ES-I3 (cell line): Measurements from ENCODE around the gene STRIT1.

ENCODE experiments used
- H3K36me3 ChIP-seq: 2 replicates; pipeline ENCODE4 v1.6.1; 2013; ENCODE audit warnings: mild to moderate bottlenecking, low read length, control low read depth, moderate library complexity; ENCODE audit not compliant: insufficient read depth
- H3K4me1 ChIP-seq: 2 replicates; pipeline ENCODE4 v1.6.1; 2013; ENCODE audit warnings: mild to moderate bottlenecking, control low read depth, low read length; ENCODE audit not compliant: insufficient read depth
- H3K9ac ChIP-seq: 2 replicates; pipeline ENCODE4 v1.6.1; 2013; ENCODE audit warnings: low read depth, mild to moderate bottlenecking, low read length, moderate library complexity
- H3K9me3 ChIP-seq: 2 replicates; pipeline ENCODE4 v1.6.1; 2013; ENCODE audit warnings: mild to moderate bottlenecking, low read length, moderate library complexity; ENCODE audit not compliant: control insufficient read depth, insufficient read depth

Gene STRIT1

DNA sequence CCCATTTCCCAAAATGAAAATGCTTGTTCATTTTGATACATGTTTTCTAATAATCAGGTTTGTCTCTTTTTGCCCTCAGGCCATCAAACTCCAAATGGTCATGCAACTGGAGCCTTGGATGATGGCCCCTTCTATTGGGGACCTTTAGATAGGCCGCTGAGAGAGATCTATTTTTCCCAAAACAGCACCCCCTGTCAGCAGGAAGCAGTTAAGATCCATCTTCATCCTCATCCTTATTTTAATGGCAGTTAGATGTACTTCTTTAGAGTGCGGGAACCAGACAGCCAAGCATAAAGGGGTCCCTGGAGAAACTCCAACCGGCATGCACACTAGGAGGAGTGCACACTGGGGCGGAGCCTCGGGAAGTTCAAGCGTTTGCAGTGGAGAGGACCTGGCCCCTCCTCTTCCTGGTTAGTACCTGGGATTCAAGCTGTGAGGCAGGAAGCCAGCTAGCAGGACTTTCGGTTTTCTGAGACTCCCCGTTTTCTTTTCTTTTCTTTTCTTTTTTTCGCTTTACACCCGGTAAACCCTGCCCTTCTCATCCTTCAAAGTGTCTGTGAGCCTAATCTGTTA, 31.9 kb upstream of the STRIT1 start:
- H3K9ac ChIP-seq = peak overlapping the region; percentile 27; the same call in 1 of the 2 replicates

DNA sequence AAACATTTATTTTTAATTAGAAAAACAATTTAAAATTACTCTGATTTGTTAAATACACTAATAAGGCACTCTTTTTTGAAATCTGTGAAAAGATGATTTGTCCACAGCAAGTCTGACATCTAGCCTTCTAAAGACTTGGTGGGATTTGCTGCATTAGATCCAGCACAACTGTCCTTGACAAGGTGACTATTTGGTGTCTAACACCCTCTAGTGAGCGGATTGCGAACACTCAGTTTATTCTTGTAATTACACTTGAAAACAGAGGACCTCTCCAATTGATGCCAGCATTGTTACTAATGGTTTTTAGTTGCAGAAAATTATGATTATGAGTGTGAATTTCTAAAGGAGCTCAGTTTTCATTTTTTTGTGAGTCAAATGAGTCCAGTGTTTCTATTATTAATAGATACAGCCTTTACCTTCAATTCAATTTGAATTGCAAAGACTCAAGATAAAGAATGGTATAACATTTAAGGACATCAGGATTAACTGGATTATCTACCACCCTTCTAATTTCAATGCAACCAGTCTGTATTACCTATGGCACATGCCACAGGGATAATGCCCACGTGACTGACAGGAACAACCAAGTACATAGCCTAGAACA, 29.7 kb upstream of the STRIT1 start:
- Histone ChIP-seq H3K9me3 (no peaks in the 10 kb centered on the region), H3K9ac (no peak overlapping the region), H3K36me3 (no peaks in the 10 kb centered on the region), H3K4me1 (no peaks in the 10 kb centered on the region; the same call in 1 of the 2 replicates)

More for the DNA sequence above, 31.9 kb upstream of the STRIT1 start:
- Histone ChIP-seq H3K9me3 (no peaks in the 10 kb centered on the region), H3K4me1 (no peaks in the 10 kb centered on the region; the same call in 1 of the 2 replicates), H3K36me3 (no peaks in the 10 kb centered on the region)

DNA sequence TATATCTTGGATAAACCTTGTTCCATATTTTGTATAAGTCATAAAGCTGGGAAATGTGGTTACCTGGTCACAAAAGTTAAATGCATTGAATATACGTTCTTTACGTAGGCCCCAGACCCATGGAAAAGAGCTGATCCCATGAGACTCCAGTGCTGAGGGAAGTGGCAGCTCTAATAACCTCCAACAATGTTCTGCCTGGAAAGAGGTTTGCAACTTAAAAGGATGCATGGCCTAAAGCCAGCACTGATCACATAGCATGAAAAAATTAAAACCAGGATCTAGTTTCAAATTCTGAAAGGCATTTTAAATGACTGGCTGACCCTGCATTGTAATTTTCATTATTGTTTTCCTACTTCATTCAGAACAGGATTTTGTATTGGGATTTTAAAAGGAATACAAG, 27.9 kb upstream of the STRIT1 start:
- Histone ChIP-seq H3K9me3 (no peaks in the 10 kb centered on the region), H3K4me1 (no peaks in the 10 kb centered on the region), H3K9ac (no peak overlapping the region), H3K36me3 (no peaks in the 10 kb centered on the region)

DNA sequence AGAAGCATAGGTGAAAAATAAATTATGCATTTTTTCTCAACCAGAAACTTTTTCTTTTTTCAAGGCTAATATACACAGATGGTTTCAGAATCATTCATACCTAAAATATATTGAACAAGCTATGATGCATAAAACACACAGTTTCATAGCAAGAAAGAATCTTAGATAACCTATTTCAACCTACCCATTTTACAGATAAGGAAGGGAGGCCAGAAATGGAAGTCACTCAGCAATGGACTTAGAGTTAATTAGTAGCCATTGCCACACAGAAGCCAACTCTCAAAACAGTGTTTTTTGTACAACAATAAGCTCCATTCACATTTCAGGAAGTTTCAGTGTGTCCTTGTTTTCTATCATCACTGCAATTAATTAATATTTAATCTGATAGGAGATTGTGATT, 27.5 kb upstream of the STRIT1 start:
- no peaks in the 10 kb centered on the region for H3K9me3 ChIP-seq
- no peaks in the 10 kb centered on the region for H3K36me3 ChIP-seq
- H3K9ac ChIP-seq = no peak overlapping the region
- H3K4me1 ChIP-seq = no peaks in the 10 kb centered on the region

DNA sequence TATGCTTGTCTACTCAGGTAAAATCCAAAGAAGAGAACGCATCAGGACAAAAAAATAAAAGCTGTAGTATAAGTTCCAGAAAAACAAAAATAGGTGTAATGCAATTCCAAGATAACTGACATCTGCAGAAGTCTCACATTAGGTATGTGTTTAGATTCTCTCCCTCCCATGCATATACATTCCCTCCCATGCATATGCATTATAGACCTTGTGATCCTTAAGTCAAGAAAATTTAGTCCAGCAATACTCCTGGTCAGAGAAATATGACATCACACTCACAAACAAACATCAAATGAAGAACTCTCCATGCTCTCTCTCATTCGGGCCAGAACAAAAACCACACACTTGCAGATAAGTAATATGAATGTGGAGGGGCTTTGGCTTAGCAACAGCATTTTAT, 25.3 kb upstream of the STRIT1 start:
- no peak overlapping the region for H3K9ac ChIP-seq
- no peaks in the 10 kb centered on the region for H3K4me1 ChIP-seq
- H3K9me3 ChIP-seq = no peaks in the 10 kb centered on the region
- no peaks in the 10 kb centered on the region for H3K36me3 ChIP-seq

DNA sequence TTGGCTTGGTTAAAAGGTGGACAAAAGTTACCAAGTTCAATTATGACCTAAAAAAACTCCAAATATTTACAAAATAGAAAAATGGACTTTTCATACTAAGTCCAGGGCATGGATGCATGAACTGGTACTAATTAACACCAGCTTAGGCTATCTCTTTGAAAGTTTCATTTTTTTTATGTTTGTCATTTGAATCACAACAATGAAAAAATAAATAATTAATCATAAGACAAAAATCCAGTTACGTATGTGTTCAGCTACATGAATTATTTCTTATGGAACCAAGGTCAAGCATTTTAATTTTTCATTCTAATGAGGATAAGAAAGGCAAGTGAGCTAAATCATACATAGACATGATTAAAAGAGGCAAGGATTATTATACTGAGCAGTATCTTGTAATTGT, 23.7 kb upstream of the STRIT1 start:
- no peaks in the 10 kb centered on the region for H3K4me1 ChIP-seq
- no peaks in the 10 kb centered on the region for H3K9me3 ChIP-seq
- no peak overlapping the region for H3K9ac ChIP-seq
- H3K36me3 ChIP-seq = no peaks in the 10 kb centered on the region

DNA sequence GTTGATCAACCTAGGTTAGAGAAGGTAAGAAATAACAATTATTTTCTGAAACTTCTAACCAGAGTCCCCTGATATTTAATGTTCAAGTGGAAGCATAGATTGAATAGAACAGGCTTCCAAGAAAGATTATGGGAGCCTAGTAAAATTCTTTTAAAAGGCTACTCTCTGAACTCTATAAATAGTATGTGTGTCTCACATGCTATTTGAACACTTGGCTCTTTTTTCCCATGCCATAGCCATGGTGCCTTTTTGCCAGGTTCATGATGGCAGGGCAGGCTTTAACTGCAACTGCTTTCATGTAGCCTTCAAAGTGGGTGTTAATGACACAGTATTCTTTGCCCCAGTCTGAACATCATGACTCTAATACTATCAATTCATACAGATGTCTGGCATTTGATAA, 22.9 kb upstream of the STRIT1 start:
- no peak overlapping the region for H3K9ac ChIP-seq
- H3K9me3 ChIP-seq = no peaks in the 10 kb centered on the region
- H3K4me1 ChIP-seq = no peaks in the 10 kb centered on the region
- no peaks in the 10 kb centered on the region for H3K36me3 ChIP-seq

DNA sequence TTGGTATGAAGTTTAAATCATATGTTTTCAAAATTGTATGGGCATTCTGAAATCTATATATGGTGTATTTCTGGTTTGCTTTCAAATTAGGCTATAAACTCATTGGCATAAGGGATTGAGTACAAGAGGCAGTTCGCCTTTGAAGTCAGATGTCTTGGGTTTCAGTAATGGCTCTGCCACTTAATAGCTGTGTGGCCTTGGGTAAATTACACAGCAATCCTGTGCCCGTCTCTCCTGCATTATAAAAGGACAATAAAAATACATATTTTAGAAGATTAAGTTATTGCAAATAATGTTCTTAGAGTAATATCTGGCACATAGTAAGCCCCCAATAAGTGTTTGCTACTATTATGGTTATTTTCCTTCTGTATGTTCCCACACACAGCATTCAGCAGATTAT, 20.4 kb upstream of the STRIT1 start:
- Histone ChIP-seq H3K9me3 (no peaks in the 10 kb centered on the region), H3K36me3 (no peaks in the 10 kb centered on the region), H3K4me1 (no peaks in the 10 kb centered on the region), H3K9ac (no peak overlapping the region)

DNA sequence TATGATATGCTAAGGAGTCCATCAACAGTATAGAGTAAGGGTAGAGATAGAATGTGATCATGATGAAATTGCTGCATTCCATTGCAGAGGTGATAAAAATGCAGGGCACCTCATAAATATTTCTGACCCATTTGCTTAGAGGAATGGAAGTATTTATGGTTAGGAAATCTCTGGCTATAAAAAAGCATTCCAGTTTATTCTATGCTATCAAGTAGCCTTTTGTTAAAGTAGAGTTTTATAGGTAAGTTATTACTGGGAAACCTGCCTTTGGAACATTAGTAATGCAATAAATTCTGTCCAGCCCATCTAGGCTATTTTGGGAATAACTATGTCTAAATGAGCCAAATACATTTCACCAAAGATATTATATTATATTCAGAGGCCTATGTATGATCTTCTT, 19.8 kb upstream of the STRIT1 start:
- Histone ChIP-seq H3K9ac (no peak overlapping the region), H3K9me3 (no peaks in the 10 kb centered on the region), H3K36me3 (no peaks in the 10 kb centered on the region), H3K4me1 (no peaks in the 10 kb centered on the region)

DNA sequence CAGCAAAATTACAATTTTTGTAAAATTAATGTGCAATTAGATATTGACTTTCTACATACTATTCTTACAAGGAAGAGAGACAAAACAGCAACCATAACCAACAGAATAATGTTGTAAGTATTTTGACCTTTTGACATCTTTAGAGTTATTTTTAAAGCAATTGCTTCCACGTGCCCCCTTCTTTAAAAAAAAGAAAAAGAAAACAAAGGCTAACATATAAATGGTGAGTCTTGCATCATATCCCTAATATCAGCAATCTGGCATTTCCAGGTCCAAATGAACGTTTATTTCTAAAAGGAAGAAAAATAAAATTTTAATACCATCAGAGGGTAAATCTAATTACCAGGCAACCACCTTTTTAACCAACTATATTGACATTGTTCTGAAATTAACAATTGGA, 19.3 kb upstream of the STRIT1 start:
- H3K9me3 ChIP-seq = no peaks in the 10 kb centered on the region
- H3K36me3 ChIP-seq = no peaks in the 10 kb centered on the region
- no peaks in the 10 kb centered on the region for H3K4me1 ChIP-seq
- no peak overlapping the region for H3K9ac ChIP-seq

DNA sequence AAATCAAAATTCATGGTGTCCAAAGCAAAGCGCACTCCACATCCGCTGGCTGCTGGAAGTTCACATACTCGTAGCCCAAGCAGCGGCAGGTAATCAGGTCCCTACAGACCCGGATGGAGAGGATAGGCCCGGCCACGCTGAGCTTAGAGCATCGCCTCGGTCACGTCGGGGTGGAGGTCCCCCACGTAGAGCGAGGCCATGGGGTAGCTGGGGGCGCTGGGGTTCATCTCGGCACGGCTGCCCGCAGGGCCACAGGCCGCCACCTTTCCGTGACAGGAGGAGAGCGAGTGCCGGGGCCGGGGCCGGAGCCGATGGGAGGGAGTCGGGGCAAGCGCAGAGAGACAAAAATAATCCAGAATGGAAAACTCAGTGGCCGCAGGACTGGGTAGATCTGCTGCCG, 16.1 kb upstream of the STRIT1 start:
- Histone ChIP-seq H3K9me3 (no peaks in the 10 kb centered on the region), H3K9ac (no peak overlapping the region), H3K4me1 (no peaks in the 10 kb centered on the region), H3K36me3 (no peaks in the 10 kb centered on the region)

DNA sequence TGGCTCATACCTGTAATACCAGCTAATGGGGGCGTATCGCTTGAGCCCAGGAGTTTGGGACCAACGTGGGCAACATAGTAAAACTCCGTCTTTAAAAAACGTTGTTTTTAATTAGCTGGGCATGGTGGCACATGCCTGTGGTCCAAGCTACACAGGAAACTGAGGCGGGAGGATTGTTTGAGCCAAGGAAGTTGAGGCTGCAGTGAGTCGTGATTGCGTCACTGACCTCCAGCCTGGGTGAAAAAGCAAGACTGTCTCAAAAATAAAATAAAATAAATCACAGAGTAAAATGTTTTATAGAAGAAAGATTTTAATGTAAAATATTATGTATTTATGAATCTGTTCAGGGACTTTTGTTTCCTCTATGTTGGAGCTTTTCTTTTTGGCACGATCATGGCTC, 15.3 kb upstream of the STRIT1 start:
- Histone ChIP-seq H3K9me3 (no peaks in the 10 kb centered on the region), H3K9ac (no peak overlapping the region), H3K36me3 (no peaks in the 10 kb centered on the region), H3K4me1 (no peaks in the 10 kb centered on the region)

DNA sequence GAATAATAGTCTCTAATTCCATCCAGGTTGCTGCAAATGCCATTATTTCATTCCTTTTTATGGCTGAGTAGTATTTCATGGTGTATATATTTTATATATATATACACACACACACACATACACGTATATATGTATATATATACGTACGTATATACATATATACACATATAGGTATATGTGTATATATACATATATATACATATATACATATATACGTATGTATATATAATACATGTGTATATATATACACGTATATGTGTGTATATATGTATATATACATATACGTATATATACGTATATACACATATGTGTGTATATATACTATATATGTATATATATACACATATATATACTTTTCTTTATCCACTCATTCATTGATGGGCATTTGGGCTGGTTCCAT, 13.7 kb upstream of the STRIT1 start:
- Histone ChIP-seq H3K9me3 (no peaks in the 10 kb centered on the region), H3K4me1 (no peaks in the 10 kb centered on the region; the same call in 1 of the 2 replicates), H3K9ac (no peak overlapping the region), H3K36me3 (no peaks in the 10 kb centered on the region)

DNA sequence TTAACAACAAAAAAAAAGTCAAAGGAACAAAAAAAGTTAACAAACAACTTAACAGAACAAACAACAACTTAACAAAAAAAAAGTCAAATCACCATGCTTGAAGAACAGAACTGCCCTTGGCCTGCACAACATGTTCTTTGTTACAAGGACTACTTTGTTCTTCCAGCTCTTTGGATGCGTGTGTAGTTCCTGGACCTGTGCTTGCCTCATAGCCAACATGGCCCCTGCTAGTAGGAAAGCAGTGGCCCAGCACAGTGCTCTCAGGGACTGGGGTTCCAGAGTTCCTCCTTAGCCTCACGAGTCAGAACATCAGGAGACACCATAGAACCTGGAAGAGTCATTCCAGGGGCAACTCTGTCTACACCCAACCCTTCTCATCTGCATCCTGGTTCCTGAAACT, 10.9 kb upstream of the STRIT1 start:
- Histone ChIP-seq H3K4me1 (no peaks in the 10 kb centered on the region; the same call in 1 of the 2 replicates), H3K36me3 (no peaks in the 10 kb centered on the region), H3K9ac (no peak overlapping the region), H3K9me3 (peaks cover 3% of the 10 kb centered on the region; the same call in 1 of the 2 replicates)

DNA sequence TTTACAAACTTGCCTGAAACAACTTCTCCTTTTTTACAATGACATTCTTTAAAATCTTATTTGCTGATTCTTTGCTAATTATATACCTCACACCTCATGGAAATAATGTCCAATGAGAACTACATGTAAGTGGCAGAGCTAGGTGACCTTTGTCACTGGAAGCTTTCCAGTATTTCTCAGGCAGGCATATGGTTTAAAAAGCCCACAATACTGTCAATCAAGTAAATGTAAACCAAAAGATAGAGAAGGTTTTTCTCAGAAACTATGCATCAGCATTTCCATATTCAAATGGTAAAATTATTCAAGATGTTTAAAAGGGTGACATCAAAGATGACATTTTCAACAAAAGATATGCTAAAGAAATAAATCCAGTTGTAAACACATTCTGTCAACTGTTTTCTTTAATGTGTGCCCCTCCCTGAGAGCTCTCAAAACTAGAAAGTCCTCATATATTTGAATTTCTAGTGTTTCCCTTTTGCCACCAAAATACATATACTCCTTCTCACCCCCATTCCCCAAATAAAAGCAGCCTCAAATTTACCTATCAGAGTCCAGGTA, 10.1 kb upstream of the STRIT1 start:
- H3K9me3 ChIP-seq = peaks cover 3% of the 10 kb centered on the region; the same call in 1 of the 2 replicates
- H3K4me1 ChIP-seq = no peaks in the 10 kb centered on the region; the same call in 1 of the 2 replicates
- H3K9ac ChIP-seq = no peak overlapping the region
- H3K36me3 ChIP-seq = no peaks in the 10 kb centered on the region
